Measurements from ENCODE around the gene GBGT1.

Gene GBGT1

DNA sequence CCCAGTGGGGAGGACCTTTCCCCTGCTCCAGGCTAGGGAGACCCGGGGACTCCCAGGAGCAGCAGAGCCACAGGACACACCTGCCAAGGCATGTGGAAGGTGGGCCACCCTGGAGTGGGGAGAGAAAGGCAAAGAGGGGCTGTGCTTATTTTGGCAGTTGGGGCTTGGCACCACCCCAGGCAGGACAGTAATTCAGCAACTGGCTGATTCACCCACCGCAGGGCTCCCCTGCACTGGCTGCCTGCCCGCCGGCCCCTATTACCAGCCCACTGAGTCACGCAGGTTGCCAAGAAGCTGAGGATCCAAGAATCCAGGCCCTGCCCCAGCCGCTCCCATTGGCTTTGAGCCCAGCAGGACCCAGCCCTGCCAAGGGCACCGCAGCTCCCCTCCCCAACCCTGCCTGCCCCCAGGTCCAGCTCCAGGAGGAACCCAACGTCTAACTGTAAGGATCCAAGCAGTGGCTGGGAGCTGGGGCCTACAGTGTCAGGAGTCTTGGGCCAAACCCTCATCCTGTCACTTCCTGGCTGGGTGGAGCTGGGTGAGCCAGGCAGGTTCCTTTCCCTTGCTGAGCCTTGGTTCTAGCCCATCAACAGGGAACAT is 28.5 kb downstream of the GBGT1 start:
- TF ChIP-seq, protein P1, sequence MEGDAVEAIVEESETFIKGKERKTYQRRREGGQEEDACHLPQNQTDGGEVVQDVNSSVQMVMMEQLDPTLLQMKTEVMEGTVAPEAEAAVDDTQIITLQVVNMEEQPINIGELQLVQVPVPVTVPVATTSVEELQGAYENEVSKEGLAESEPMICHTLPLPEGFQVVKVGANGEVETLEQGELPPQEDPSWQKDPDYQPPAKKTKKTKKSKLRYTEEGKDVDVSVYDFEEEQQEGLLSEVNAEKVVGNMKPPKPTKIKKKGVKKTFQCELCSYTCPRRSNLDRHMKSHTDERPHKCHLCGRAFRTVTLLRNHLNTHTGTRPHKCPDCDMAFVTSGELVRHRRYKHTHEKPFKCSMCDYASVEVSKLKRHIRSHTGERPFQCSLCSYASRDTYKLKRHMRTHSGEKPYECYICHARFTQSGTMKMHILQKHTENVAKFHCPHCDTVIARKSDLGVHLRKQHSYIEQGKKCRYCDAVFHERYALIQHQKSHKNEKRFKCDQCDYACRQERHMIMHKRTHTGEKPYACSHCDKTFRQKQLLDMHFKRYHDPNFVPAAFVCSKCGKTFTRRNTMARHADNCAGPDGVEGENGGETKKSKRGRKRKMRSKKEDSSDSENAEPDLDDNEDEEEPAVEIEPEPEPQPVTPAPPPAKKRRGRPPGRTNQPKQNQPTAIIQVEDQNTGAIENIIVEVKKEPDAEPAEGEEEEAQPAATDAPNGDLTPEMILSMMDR (IDR thresholded peaks at IDR 0.05; ENCODE audit: control extremely low read depth, extremely low read depth, low read depth, missing control alignments): no peak
- ChIA-PET CTCF (interaction anchor here (1.3 to 14.0 kb wide), 3 partner anchors 11 to 33 kb away, joined by 4 to 257 read pairs (median 7); no protein-coding TSS in a partner anchor), POLR2A (interaction anchor here (0.7 kb wide), 1 partner anchor 9 kb away, joined by 3 read pairs; no protein-coding TSS in a partner anchor)
- DNase-seq (ENCODE audit: extremely low spot score): no peak

DNA sequence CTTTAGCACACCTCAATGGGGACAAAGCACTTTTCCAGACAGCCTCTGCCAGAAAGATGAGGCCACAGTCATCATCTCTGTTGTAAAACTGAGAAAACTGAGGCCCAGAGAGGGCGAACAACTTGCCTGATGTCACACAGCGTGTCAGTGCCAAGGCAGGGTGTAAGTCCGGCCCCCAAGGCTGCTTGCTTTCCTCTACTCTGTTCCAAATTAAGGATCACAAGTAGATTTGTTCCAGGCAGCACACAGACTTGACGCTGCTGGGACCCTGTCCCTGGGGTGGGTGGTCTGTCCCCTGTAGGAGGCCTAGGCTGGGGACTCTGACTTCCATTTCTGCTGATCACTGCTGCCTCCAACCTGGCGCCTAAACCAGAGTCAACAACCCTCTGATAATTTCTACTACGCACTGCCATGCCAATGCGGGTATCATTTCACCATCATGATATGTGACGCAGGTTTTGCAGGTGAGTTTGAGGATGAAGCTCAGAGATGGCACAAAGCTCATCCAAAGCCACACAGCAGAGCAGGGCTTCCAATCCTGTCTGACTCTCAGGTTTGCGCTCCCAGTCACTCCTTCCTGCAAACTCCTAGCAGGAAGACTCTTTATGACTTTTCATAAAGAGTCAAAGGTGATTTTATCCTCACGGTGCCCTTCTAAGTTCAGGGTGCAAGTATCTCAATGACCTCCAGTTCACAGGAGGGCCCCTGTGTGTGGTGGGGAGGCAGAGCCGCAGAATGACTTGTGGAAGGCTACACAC is 29.1 kb downstream of the GBGT1 start:
- no peak for DNase-seq (ENCODE audit: extremely low spot score)
- CTCF ChIA-PET: interaction anchor here (0.9 to 14.0 kb wide), 7 partner anchors 11 to 112 kb away, joined by 3 to 257 read pairs (median 6); no protein-coding TSS in a partner anchor
- POLR2A ChIA-PET: interaction anchor here (0.9 to 2.0 kb wide), 5 partner anchors 9 to 891 kb away, joined by 3 to 11 read pairs (median 8); partner anchors contain the start of genes BRD3OS and GTF3C5
- TF ChIP-seq, protein P1 (IDR thresholded peaks at IDR 0.05; ENCODE audit: control extremely low read depth, extremely low read depth, low read depth, missing control alignments): no peak

DNA sequence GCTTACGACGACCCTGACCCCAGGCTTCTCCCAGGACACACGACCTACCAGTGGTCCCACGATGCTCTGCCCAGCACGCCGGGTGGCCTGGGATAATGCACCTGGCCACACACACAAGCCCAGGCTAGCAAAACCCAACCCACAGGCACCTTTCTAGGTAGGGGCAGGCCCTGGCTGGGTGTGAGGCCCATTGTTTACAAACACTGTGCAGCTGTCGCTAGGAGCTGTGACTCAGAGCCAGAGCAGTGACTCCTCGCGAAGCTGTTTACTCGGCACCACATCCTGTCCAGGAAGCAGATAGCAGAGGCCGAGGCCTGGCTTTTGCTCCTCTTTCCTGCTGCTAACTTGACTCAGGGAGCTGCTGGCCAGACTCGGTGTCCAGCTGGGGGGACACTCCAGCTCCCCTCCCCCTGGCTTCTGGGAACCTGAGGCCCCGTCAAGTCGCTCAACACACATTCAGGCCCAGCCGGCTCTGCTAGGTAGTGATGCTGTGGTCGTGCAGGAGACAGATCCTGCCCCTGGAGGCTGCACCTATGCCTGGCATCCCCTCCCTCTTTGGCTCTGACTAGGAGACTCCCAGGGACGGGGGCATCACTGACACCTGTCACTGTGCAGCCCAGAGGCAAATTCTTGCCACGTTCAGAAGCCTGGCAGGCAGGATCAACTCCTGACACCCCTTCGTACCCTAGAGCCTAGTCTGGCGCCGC is 29.9 kb downstream of the GBGT1 start:
- ChIA-PET CTCF (interaction anchor here (0.9 to 14.0 kb wide), 8 partner anchors 12 to 112 kb away, joined by 3 to 257 read pairs (median 6); no protein-coding TSS in a partner anchor), POLR2A (interaction anchor here (0.9 to 2.0 kb wide), 5 partner anchors 10 to 891 kb away, joined by 3 to 11 read pairs (median 8); partner anchors contain the start of genes BRD3OS and GTF3C5)
- TF ChIP-seq, protein P1 (IDR thresholded peaks at IDR 0.05; ENCODE audit: control extremely low read depth, extremely low read depth, low read depth, missing control alignments): no peak
- peak; percentile 93 for DNase-seq (ENCODE audit: extremely low spot score)

DNA sequence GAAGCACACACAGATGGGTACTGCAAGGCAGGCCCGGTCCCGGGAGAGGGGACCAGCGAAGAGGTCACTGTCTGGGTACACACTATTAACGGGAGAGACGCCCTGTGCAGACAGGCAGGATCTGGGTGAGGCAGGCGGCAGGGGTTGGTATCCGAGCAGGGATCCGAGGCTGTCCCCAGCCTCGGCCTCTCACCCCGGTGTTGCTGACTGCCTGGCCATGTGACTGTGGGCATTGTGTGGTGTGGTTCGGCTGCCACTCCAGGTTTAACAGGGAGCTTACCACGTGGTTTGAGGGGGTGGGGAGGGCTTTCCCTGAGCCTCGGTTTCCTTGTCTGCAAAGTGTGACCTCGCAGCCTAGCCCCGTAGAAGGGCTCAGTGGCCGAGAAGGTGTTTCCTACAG is 31.5 kb downstream of the GBGT1 start:
- DNase-seq (ENCODE audit: extremely low spot score): no peak
- POLR2A ChIA-PET: interaction anchor here (2.0 kb wide), 1 partner anchor 16 kb away, joined by 8 read pairs; no protein-coding TSS in a partner anchor
- TF ChIP-seq, protein P1 (IDR thresholded peaks at IDR 0.05; ENCODE audit: control extremely low read depth, extremely low read depth, low read depth, missing control alignments): no peak
- CTCF ChIA-PET: interaction anchor here (2.2 to 14.0 kb wide), 2 partner anchors 14 to 20 kb away, joined by 7 to 257 read pairs; no protein-coding TSS in a partner anchor

DNA sequence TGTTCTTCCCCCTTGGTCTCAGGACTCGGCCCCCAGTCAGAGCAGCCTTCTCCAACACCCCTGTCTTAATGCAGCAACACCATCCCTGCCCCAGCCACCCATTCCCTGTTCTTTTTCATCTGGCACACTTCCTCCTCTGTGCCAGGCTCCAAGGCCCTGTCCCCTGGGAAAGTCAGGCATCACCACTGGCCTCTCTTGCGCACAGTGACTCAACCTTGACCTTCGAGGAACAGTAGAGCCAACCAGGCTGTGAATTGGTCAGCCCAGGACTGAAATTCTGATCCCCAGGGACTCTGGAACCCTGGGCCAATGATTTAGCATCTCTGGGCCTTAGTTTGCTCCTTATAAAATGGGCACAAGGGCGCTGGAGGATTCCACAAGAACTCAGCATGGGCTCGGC is 32.2 kb downstream of the GBGT1 start:
- TF ChIP-seq, protein P1 (IDR thresholded peaks at IDR 0.05; ENCODE audit: control extremely low read depth, extremely low read depth, low read depth, missing control alignments): no peak
- CTCF ChIA-PET: interaction anchor here (14.0 kb wide), 1 partner anchor 14 kb away, joined by 257 read pairs; no protein-coding TSS in a partner anchor
- DNase-seq (ENCODE audit: extremely low spot score): no peak
- POLR2A ChIA-PET: interaction anchor here (0.8 kb wide), 1 partner anchor 13 kb away, joined by 3 read pairs; no protein-coding TSS in a partner anchor
